NCI-H2196 treated with DMSO at 0.1 percent for 48 hours (cell line): ENCODE results near the gene SNX6.
"Not testable (repeated sequence)": the region's sequence is repeated elsewhere in the genome, so short reads cannot be mapped to it uniquely, and the experiment has no call there.

Source experiments
- DNase-seq: peaks from one replicate; lab custom pipeline; 2025; ENCODE audit not compliant: unreplicated experiment; lab: John Stamatoyannopoulos, UW

SNX6 gene

DNA sequence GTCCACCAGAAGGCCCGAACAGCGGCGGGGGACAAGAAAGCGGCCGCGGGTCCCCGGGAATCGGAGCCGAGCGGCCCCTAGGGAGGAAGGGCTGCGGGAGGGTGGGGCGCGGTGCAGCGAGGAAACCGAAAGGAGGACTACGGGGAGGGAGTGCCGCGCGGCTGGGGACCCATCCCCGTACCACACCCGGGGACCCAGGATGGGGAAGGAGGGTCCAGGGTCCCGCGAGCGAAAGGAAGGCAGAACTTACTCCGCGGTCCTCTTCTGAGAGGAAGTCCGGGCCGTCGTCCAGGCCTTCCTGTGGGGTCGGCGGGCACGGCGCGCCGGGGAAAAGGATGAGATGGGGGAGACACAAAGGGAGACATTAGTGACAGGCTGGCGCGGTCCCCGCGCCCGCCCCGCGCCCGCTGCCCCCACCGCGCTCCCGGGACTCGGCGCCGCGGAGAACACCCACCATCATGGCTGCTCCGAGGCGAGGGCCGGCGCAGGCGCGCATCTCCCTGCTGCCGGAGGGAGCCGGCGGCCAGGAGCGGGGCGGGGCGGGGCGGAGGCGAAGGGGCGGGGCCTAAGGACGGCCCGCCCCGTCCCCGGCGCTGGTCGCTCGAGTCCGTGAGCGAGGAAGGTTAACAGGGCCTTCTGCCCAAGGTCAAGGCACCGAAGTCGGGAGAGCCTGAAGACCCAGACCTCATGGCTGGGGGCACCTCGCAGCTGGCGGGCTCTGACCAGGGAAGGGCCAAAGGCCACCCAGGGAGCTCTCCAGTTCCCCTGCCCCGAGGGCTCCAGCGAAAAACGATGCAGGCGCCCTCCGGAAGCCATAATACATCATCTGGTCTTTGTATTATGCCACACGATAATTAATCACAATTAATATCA lies at the start of gene SNX6:
Gene SNX6, minus strand, starts transcription at position 492 of the 873 bp plus-strand sequence. Its CDS starts 32 bp downstream, at position 460.
- DNase-seq = peak; percentile 56

DNA sequence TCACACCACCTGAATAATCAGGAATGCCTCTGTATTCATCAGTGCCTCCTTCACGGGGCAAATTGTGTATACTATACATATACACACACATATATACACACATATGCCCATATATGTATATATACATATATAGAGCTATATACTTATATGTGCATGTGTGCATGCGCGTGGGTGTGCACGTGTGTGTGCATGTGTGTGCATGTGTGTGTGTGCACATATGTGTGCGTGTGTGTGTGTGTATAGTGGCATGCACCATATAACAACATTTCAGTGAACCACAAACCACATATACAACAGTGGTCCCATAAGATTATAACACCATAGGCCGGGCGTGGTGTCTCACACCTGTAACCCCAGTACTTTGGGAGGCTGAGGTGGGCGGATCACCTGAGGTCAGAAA lies 48.8 kb upstream of the SNX6 start:
- no peak for DNase-seq

GRCh38 chr14:34678306-34678705 lies 48.4 kb upstream of the SNX6 start:
- no peak for DNase-seq

GRCh38 chr14:34676516-34677211 lies 46.7 kb upstream of the SNX6 start:
- no peak for DNase-seq

DNA sequence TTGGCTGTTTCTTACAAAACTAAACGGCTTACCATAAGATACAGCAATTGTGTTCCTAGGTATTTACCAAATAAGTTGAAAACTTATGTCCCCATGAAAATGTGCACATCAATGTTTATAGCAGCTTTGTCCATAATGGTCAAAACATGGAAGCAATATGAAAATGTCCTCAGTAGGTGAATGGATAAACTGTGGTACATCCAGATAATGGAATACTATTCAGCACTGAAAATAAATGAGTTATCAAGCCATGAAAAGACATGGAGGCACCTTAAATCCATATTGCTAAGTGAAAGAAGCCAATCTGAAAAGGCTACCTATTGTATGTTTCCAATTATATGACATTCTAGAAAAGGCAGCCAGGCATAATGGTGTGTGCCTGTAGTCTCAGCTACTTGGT lies 43.8 kb upstream of the SNX6 start:
- DNase-seq = no peak

DNA sequence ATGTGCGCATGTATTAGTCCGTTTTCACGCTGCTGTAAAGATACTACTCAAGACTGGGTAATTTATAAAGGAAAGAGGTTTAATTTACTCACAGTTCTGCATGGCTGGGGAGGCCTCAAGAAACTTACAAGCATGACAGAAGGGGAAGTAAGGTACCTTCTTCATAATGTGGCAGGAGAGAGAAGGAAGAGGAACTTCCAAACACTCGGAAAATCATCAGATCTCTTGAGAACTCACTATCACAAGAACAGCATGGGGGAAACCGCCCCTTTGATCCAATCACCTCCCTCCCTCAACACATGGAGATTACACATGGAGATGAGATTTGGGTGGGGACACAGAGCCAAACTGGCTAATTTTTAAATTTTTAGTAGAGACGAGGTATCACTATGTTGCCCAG lies 41.8 kb upstream of the SNX6 start:
- DNase-seq = no peak

- DNase-seq = no peak
Observed at GRCh38 chr14:34668111-34668510, 38.2 kb upstream of the SNX6 start.

DNA sequence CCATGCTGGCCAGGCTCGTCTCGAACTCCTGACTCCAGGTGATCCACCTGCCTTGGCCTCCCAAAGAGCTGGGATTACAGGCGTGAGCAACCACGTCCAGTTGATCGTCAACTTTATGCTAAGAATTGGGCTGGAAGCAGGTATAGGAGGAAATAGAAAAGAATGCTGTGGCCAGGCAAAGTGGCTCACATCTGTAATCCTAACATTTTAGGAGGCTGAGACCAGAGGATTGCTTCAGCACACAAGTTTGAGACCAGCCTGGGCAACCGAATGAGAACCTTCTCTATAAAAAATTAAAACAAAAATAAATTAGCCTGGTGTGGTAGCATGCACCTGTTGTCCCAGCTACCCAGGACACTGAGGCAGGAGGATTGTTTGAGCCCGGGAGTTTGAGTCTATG lies 37.1 kb upstream of the SNX6 start:
- DNase-seq = no peak

- no peak for DNase-seq
Observed at GRCh38 chr14:34665785-34666435, 36.0 kb upstream of the SNX6 start.

DNA sequence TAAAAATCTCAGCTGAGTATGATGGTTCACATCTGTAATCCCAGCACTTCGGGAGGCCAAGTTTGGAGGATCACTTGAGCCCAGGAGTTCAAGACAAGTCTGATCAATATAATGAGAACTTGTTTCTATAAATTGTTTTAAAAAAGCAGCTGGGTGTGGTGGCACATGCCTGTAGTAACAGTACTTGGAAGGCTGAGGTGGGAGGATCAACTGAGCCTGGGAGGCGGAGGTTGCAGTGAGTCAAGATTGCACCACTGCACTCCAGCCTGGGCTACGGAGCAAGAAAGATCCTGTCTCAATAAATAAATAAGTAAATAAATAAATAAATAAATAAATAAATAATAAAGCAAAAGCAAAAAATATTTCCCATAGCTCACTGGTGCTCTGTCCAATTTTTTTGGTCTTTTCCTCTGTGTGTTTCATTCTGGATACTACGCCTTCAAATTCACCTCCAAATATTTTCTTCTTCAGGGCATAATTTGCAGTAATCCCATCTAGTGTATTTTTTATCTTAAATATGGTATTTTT lies 32.7 kb upstream of the SNX6 start:
- DNase-seq = no peak

DNA sequence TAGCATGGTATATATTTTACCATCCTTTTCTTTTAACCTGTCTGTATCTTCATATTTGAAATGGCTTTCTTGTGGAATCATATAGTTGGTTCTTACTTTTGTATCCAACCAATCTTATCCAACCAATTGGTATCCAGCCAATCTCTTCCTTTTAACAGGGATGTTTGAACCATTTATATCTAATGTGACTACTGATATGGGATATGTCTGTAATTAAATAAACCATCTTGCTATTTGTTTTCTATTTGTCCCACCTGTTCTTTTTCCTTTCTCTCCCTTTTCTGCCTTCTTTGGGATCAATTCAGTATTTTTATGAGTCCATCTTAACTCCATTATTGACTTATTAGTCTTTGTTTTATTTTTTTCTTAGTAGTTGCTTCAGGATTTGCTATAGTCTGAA lies 30.8 kb upstream of the SNX6 start:
- no peak for DNase-seq

DNA sequence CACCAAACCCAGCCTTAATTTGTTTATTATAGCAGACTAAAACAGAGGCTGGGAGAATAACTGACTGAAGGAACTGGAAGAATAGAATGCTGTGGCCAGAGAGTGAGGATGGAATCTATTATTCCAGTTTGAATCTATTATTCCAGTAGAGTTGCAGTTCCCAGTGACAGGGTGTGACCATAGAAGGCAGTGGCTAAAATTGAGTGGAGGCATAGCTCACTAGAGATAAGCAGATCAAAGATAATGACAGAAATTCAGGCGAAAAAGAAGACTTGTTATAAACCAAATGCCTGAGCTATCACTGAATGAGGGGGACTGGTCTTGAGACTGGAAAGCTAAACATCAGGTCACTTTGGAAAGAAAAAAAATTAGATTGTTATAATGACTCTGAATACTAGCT lies 26.0 kb upstream of the SNX6 start:
- no peak for DNase-seq

DNA sequence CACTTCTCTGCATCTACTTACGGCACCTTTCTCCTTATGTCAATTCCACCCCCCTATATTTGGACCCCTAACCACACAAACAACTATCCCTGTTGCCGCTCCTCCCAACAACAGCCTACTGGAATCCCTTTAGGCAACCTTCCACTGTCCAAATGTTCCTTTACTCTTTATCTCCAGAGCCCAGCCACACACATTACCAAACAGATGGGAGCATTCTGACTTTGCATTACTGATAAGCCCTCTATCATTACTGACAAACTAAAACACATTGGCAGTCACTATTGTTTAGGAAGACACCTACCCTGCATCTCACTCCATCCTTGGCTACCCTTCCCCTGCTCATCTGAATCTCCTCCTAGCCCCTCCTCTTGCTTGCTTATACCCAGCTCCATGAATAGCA lies 23.1 kb upstream of the SNX6 start:
- not testable (repeated sequence) for DNase-seq

GRCh38 chr14:34652348-34652747 lies 22.4 kb upstream of the SNX6 start:
- DNase-seq = not testable (repeated sequence)

DNA sequence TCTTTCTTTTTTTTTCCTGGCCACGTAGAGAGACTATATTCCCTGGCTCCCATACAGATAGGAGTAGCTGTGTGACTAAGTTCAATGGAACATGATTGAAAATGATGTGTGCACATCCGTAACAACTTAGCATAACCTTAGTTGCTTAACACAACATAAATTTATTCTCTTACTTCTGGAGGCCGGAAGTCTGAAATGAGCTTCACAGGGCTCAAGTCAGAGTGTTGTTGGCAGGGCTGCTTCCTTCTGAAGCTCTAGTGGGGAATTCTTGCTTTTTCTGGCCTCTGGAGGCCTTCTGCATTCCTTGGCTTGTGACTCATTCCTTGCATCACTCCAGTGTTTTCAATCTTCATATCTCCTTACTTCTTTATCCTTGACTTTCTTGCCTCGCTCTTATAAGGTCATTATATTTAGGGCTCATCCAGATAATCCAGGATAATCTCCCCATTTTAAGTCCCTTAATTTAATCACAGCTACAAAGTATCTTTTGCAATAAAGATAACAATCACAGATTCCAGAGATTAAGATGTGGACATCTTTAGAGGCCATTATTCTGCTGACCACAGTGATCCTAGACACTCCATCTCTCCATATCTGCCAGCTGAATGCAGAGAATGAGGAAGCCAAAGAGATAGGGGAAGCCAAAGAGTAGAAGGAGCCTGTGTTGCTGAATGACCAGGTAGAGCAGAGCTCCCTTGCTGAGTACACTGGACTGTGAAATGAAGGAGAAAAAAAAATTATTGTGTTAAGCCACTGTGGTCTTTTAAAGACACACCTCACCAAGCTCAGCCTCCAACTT lies 21.0 kb upstream of the SNX6 start:
- DNase-seq = no peak

DNA sequence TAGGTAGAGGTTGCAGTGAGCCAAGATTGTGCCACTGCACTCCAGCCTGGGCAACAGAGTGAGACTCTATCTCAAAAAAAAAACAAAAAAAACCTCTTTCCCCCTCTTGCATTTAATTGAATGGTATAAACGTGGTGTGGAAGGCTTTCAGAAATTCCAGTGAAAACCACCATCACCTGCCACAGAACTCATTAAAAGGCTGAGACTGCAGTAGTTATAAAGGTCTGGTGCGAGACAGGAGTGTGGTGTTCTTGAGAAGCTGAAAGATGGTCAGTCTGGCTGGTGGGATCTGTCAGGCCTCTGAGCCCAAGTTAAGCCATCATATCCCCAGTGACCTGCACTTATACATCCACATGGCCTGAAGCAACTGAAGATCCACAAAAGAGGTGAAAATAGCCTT lies 20.1 kb upstream of the SNX6 start:
- not testable (repeated sequence) for DNase-seq

- no peak for DNase-seq
Observed at GRCh38 chr14:34649344-34649743, 19.4 kb upstream of the SNX6 start.

- DNase-seq = no peak
Observed at GRCh38 chr14:34646570-34647255, 16.8 kb upstream of the SNX6 start.

DNA sequence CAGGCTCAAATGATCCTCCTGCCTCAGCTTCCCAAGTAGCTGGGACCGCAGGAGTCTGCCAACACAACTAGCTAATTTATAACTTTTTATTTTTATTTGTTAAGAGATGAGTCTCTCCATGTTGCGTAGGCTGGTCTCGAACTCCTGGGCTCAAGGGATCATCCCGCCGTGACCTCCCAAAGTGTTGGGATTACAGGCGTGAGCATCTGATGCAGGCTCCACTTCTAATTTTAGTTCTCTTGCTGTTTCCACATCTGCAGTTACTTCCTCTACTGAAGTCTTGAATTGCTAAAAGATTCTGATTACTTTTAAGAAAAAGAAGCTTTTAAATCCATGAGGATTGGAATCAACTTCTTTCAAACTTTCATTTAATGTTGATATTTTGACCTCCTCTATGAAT lies 13.4 kb upstream of the SNX6 start:
- no peak for DNase-seq

- DNase-seq = no peak
Observed at GRCh38 chr14:34642595-34642994, 12.6 kb upstream of the SNX6 start.
